ENCODE data around the gene GRAMD1B.

Gene GRAMD1B

GRCh38 chr11:123516238-123516637 lies 86.2 kb downstream of the GRAMD1B start:
- Histone ChIP-seq H3K4me3 (replicated peaks; ENCODE audit: insufficient read depth, low read length) (no peak overlapping the region), H3K27me3 (ENCODE audit: insufficient read depth, poor library complexity, severe bottlenecking) (no peaks in the 10 kb centered on the region), H3K27ac (replicated peaks) (no peak overlapping the region)
- no peak for TF ChIP-seq POLR2AphosphoS5 (IDR thresholded peaks at IDR 0.05; ENCODE audit: low read depth)
- TF ChIP-seq SPI1 (IDR thresholded peaks at IDR 0.05; ENCODE audit: borderline replicate concordance, low read depth): no peak
- TF ChIP-seq GABPA (IDR thresholded peaks at IDR 0.05; ENCODE audit: low read depth): no peak
- no peak for TF ChIP-seq REST (IDR thresholded peaks at IDR 0.05; ENCODE audit: insufficient replicate concordance, low read depth)
- TF ChIP-seq CTCF (IDR thresholded peaks at IDR 0.05; ENCODE audit: insufficient read depth, low read length): no peak
- no peak for DNase-seq (ENCODE audit: low read depth in 1 of 2, low spot score in 1 of 2)

- no peak for TF ChIP-seq CTCF (IDR thresholded peaks at IDR 0.05; ENCODE audit: insufficient read depth, low read length)
- TF ChIP-seq GABPA (IDR thresholded peaks at IDR 0.05; ENCODE audit: low read depth): no peak
- TF ChIP-seq POLR2AphosphoS5 (IDR thresholded peaks at IDR 0.05; ENCODE audit: low read depth): no peak
- TF ChIP-seq SPI1 (IDR thresholded peaks at IDR 0.05; ENCODE audit: borderline replicate concordance, low read depth): no peak
- no peak for TF ChIP-seq REST (IDR thresholded peaks at IDR 0.05; ENCODE audit: insufficient replicate concordance, low read depth)
- no peak for DNase-seq (ENCODE audit: low read depth in 1 of 2, low spot score in 1 of 2)
- Histone ChIP-seq H3K27me3 (ENCODE audit: insufficient read depth, poor library complexity, severe bottlenecking) (no peaks in the 10 kb centered on the region), H3K27ac (replicated peaks) (no peak overlapping the region), H3K4me3 (replicated peaks; ENCODE audit: insufficient read depth, low read length) (no peak overlapping the region)
Measured at GRCh38 chr11:123517559-123518364, 87.7 kb downstream of the GRAMD1B start.

- H3K27me3 ChIP-seq (ENCODE audit: insufficient read depth, poor library complexity, severe bottlenecking): no peaks in the 10 kb centered on the region
- TF ChIP-seq SPI1 (IDR thresholded peaks at IDR 0.05; ENCODE audit: borderline replicate concordance, low read depth) (no peak), POLR2AphosphoS5 (IDR thresholded peaks at IDR 0.05; ENCODE audit: low read depth) (no peak), CTCF (IDR thresholded peaks at IDR 0.05; ENCODE audit: insufficient read depth, low read length) (no peak), REST (IDR thresholded peaks at IDR 0.05; ENCODE audit: insufficient replicate concordance, low read depth) (no peak)
- H3K27ac ChIP-seq (replicated peaks): no peak overlapping the region
- no peak for DNase-seq (ENCODE audit: low read depth in 1 of 2, low spot score in 1 of 2)
- H3K4me3 ChIP-seq (replicated peaks; ENCODE audit: insufficient read depth, low read length): no peak overlapping the region
Measured at GRCh38 chr11:123518496-123519054, 88.5 kb downstream of the GRAMD1B start.
